A549 (cell line): Measurements from ENCODE around the gene CDT1.

Experiments used
- BHLHE40 ChIP-seq: IDR thresholded peaks from 2 replicates; pipeline ENCODE4 v1.6.1; 2012; ENCODE audit warnings: low read depth, low read length, inconsistent platforms
- EP300 ChIP-seq, 2 experiments: fragments of >200 bp; sonication (Bioruptor Twin); formaldehyde crosslinking; IDR thresholded peaks; 2 replicates in 1 of 2; 3 replicates in 1 of 2; pipeline ENCODE4 v1.6.1; 2016 to 2017
- TF ChIP-seq, protein P1 (sequence below): fragments of >200 bp; sonication (Bioruptor Twin); formaldehyde crosslinking; IDR thresholded peaks from 3 replicates; pipeline ENCODE4 v1.5.1; 2016
- TF ChIP-seq, protein P2 (sequence below): fragments of 150-350 bp; IDR thresholded peaks from 2 replicates; pipeline ENCODE4 v1.6.1; 2014; ENCODE audit warnings: low read depth, mild to moderate bottlenecking, low read length

DNA sequence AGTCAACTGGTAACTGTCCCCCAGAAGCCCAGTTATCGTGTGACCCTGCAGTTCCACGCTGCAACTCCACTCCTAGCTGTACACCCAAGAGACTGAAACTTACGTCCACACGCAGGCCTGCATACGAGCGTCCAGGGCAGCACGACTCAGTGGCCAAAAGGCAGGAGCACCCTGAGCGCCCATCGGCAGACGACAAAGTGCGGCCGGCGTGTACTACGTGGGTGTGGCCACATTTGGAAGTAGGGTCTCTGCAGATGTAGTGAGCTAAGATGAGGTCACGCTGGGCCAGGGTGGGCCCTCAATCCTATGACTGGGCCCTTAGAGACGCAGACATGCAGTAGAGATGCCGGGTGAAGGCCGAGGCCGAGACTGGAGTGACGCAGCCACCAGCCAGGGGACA, 39.7 kb downstream of the CDT1 start:
- TF ChIP-seq, protein P1, sequence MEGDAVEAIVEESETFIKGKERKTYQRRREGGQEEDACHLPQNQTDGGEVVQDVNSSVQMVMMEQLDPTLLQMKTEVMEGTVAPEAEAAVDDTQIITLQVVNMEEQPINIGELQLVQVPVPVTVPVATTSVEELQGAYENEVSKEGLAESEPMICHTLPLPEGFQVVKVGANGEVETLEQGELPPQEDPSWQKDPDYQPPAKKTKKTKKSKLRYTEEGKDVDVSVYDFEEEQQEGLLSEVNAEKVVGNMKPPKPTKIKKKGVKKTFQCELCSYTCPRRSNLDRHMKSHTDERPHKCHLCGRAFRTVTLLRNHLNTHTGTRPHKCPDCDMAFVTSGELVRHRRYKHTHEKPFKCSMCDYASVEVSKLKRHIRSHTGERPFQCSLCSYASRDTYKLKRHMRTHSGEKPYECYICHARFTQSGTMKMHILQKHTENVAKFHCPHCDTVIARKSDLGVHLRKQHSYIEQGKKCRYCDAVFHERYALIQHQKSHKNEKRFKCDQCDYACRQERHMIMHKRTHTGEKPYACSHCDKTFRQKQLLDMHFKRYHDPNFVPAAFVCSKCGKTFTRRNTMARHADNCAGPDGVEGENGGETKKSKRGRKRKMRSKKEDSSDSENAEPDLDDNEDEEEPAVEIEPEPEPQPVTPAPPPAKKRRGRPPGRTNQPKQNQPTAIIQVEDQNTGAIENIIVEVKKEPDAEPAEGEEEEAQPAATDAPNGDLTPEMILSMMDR = no peak
- TF ChIP-seq EP300 (IDR thresholded peaks at IDR 0.05) (no peak), BHLHE40 (no peak)
- TF ChIP-seq, protein P2, sequence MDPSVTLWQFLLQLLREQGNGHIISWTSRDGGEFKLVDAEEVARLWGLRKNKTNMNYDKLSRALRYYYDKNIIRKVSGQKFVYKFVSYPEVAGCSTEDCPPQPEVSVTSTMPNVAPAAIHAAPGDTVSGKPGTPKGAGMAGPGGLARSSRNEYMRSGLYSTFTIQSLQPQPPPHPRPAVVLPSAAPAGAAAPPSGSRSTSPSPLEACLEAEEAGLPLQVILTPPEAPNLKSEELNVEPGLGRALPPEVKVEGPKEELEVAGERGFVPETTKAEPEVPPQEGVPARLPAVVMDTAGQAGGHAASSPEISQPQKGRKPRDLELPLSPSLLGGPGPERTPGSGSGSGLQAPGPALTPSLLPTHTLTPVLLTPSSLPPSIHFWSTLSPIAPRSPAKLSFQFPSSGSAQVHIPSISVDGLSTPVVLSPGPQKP = no peak
